LNCAP (cell line): ENCODE data around the gene ZYG11B.

Source experiments
- CTCF ChIP-seq: fragments of 450-650 bp; IDR thresholded peaks from 2 replicates; pipeline ENCODE4 v1.5.1; 2017; ENCODE audit warnings: mild to moderate bottlenecking

ZYG11B gene

GRCh38 chr1:52842643-52843310 lies 116.5 kb downstream of the ZYG11B start, which contains the start of gene ZYG11A:
TSS of gene ZYG11A (plus strand) at chr1:52842760. CDS start at chr1:52842884, 124 bp downstream.
- no peak for TF ChIP-seq CTCF

GRCh38 chr1:52848423-52848822 lies 122.2 kb downstream of the ZYG11B start:
- TF ChIP-seq CTCF = no peak

DNA sequence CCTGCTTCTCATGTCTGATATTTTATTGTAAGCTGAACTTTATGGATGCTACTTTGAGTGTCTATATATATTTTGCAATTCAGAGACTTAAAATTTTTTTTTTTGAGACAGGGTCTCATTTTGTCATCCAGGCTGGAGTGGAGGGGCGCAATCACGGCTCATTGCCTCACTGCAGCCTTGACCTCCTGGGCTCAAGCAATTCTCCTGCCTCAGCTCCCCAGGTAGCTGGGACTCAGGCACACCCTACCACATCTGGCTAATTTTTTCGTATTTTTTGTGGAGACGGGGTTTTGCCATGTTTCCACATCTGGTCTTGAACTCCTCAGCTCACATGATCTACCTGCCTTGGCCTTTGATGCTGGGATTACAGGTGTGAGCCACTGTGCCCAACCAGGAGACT lies 124.7 kb downstream of the ZYG11B start:
- TF ChIP-seq CTCF = no peak

DNA sequence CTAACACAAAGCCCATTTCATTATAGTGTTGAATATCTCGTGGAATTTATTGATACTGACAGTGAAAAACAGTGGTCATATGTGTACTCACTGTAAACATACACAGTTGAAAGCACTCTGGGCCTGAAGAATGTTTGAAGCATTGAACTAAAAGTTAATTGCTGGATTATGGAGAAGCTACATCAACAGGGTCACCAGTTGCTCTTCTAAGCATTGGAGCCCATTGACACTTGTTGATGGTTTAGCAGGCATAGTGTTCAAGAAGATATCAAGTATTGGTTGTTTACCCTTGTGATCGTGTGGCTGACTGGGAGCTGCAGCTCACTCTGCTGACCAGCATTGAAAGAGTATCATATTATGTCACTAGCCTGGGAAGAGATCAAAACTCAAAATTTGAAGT lies 126.6 kb downstream of the ZYG11B start:
- TF ChIP-seq CTCF = no peak

GRCh38 chr1:52855584-52855983 lies 129.3 kb downstream of the ZYG11B start:
- no peak for TF ChIP-seq CTCF

- TF ChIP-seq CTCF = no peak
Observed at GRCh38 chr1:52856026-52856425, 129.8 kb downstream of the ZYG11B start.

DNA sequence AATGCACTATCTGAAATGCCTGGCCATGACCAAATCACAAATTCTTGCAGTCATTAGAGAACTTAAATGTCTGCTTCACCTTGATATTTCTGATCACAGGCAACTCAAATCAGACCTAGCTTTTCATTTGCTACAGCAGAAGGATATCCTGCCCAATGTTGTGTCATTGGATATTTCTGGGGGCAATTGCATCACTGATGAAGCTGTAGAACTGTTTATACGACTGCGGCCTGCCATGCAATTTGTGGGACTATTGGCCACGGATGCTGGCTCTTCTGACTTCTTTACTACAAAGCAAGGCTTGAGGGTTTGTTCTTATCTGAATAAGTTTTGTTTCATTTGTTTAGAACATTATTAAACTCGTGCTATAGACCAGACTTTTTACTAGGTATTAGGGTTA lies 131.2 kb downstream of the ZYG11B start:
- TF ChIP-seq CTCF = no peak
